WTC11 (cell line): ENCODE data around the gene DNAH8. TPM values are rescaled to one million over a fixed set of nuclear protein-coding genes. Genes with fewer than 3 reads are reported as not detected.

ENCODE experiments used
- ATAC-seq: fragments of 200-7000 bp; cut with Tn5 transposase; 2 replicates; pipeline ENCODE4 v1.10.0; 2021; ENCODE audit warnings: mild to moderate bottlenecking, moderate library complexity
- CTCF ChIA-PET: fragments of 300-600 bp; sonication (Branson Sonifier 250); formaldehyde crosslinking; loops from one replicate; lab custom pipeline; 2021; ENCODE audit warnings: antibody characterized with exemption; lab: Charles Lee
- POLR2A ChIA-PET: fragments of 350-600 bp; sonication (Branson Sonifier 250); formaldehyde crosslinking; loops from one replicate; lab custom pipeline; 2021; ENCODE audit warnings: antibody characterized with exemption; lab: Charles Lee
- DNase-seq: peaks from one replicate; pipeline ENCODE4 v3.0.0; 2021; ENCODE audit warnings: low spot score
- H3K27ac Mint-ChIP-seq: 2 replicates; pipeline ENCODE4 v1.8.0; 2021; ENCODE audit warnings: mixed read lengths
- H3K27me3 Mint-ChIP-seq: 2 replicates; pipeline ENCODE4 v1.8.0; 2021; ENCODE audit warnings: low read depth, mild to moderate bottlenecking, moderate library complexity, mixed read lengths
- H3K36me3 Mint-ChIP-seq: 2 replicates; pipeline ENCODE4 v1.8.0; 2021; ENCODE audit warnings: mixed read lengths
- H3K4me1 Mint-ChIP-seq: 2 replicates; pipeline ENCODE4 v1.8.0; 2022; ENCODE audit warnings: mixed read lengths
- H3K4me3 Mint-ChIP-seq: 2 replicates; pipeline ENCODE4 v1.8.0; 2021; ENCODE audit warnings: mild to moderate bottlenecking, moderate library complexity, mixed read lengths
- H3K9me3 Mint-ChIP-seq: 2 replicates; pipeline ENCODE4 v1.8.0; 2021; ENCODE audit warnings: mixed read lengths
- GRHL2 ChIP-seq: fragments of 250-450 bp; sonication (Bioruptor Pico); IDR thresholded peaks from 2 replicates; pipeline ENCODE4 v1.8.0; 2022; ENCODE audit warnings: mild to moderate bottlenecking, moderate library complexity; ENCODE audit not compliant: insufficient replicate concordance, severe bottlenecking
- MYBL2 ChIP-seq: sonication (generic); formaldehyde crosslinking; IDR thresholded peaks from 2 replicates; pipeline ENCODE4 v1.8.1; 2023; ENCODE audit warnings: mild to moderate bottlenecking, moderate library complexity, missing genetic modification reagents
- NFE2L1 ChIP-seq: sonication (generic); formaldehyde crosslinking; IDR thresholded peaks from 2 replicates; pipeline ENCODE4 v1.8.1; 2023; ENCODE audit warnings: missing genetic modification reagents
- NR2C2 ChIP-seq: sonication (generic); formaldehyde crosslinking; IDR thresholded peaks from 2 replicates; pipeline ENCODE4 v1.8.0; 2022; ENCODE audit warnings: mild to moderate bottlenecking, missing genetic modification reagents
- PREB ChIP-seq: sonication (generic); formaldehyde crosslinking; IDR thresholded peaks from 2 replicates; pipeline ENCODE4 v1.8.1; 2022; ENCODE audit warnings: mild to moderate bottlenecking, missing genetic modification reagents, moderate library complexity, borderline replicate concordance
- SMAD4 ChIP-seq: sonication (generic); formaldehyde crosslinking; IDR thresholded peaks from 2 replicates; pipeline ENCODE4 v1.8.0; 2022; ENCODE audit warnings: mild to moderate bottlenecking, missing genetic modification reagents
- SOX15 ChIP-seq: fragments of 250-450 bp; sonication (Bioruptor Pico); IDR thresholded peaks from 2 replicates; pipeline ENCODE4 v1.9.0; 2021; ENCODE audit warnings: mild to moderate bottlenecking
- SP1 ChIP-seq: sonication (generic); formaldehyde crosslinking; conservative IDR thresholded peaks from 2 replicates; pipeline ENCODE4 v1.8.1; 2022; ENCODE audit warnings: missing genetic modification reagents
- TEAD4 ChIP-seq: sonication (generic); formaldehyde crosslinking; IDR thresholded peaks from 2 replicates; pipeline ENCODE4 v1.8.0; 2022; ENCODE audit warnings: mild to moderate bottlenecking, missing genetic modification reagents
- ZNF138 ChIP-seq: sonication (generic); formaldehyde crosslinking; conservative IDR thresholded peaks from 2 replicates; pipeline ENCODE4 v1.8.1; 2022; ENCODE audit warnings: mild to moderate bottlenecking, moderate library complexity, missing genetic modification reagents
- ZNF263 ChIP-seq: sonication (generic); formaldehyde crosslinking; IDR thresholded peaks from 2 replicates; pipeline ENCODE4 v1.8.1; 2022; ENCODE audit warnings: low read depth, mild to moderate bottlenecking, moderate library complexity, missing genetic modification reagents
- ZNF281 ChIP-seq: sonication (generic); formaldehyde crosslinking; IDR thresholded peaks from 2 replicates; pipeline ENCODE4 v1.8.0; 2023; ENCODE audit warnings: mild to moderate bottlenecking, missing genetic modification reagents
- ZNF512 ChIP-seq: sonication (generic); formaldehyde crosslinking; IDR thresholded peaks from 2 replicates; pipeline ENCODE4 v1.8.1; 2022; ENCODE audit warnings: missing genetic modification reagents, borderline replicate concordance
- ZNF532 ChIP-seq: fragments of 250-450 bp; sonication (Bioruptor Pico); IDR thresholded peaks from 2 replicates; pipeline ENCODE4 v1.9.0; 2021; ENCODE audit warnings: mild to moderate bottlenecking, borderline replicate concordance
- ZSCAN18 ChIP-seq: fragments of 250-450 bp; sonication (Bioruptor Pico); IDR thresholded peaks from 2 replicates; pipeline ENCODE4 v2.1.2; 2022; ENCODE audit warnings: mild to moderate bottlenecking, moderate library complexity
- total RNA-seq: library from RNA; stranded (reverse); gene quantifications from 3 replicates; pipeline ENCODE4 v1.2.3, GENCODE V29; 2021

DNAH8 gene
- total RNA-seq, 1 experiment from 2014 or later, result 0.02 TPM

GRCh38 chr6:38944655-38945279 lies 229.7 kb downstream of the DNAH8 start:
- no peak for TF ChIP-seq SOX15 (CRISPR knock-in tag)
- TF ChIP-seq ZNF532, result no peak
- no peak for TF ChIP-seq GRHL2 (CRISPR knock-in tag)
- TF ChIP-seq TEAD4 (CRISPR knock-in tag), result no peak
- no peak for TF ChIP-seq NR2C2 (CRISPR knock-in tag)
- TF ChIP-seq ZNF512 (CRISPR knock-in tag), result no peak
- TF ChIP-seq SMAD4 (CRISPR knock-in tag), result no peak
- no peak for TF ChIP-seq ZNF138 (CRISPR knock-in tag)
- TF ChIP-seq MYBL2 (CRISPR knock-in tag), result no peak
- no peak for TF ChIP-seq NFE2L1 (CRISPR knock-in tag)
- no peak for TF ChIP-seq PREB (CRISPR knock-in tag)
- TF ChIP-seq ZNF263 (CRISPR knock-in tag), result no peak
- no peak for TF ChIP-seq ZSCAN18 (CRISPR knock-in tag)
- no peak for TF ChIP-seq SP1 (CRISPR knock-in tag)
- TF ChIP-seq ZNF281 (CRISPR knock-in tag), result no peak
- TF ChIP-seq, all 79 proteins: peak for 0
- no peak for DNase-seq
- Mint-ChIP-seq H3K36me3 (no peaks in the 10 kb centered on the region), H3K27ac (no peak overlapping the region), H3K9me3 (no peaks in the 10 kb centered on the region), H3K4me3 (no peak overlapping the region), H3K4me1 (0 out of 2 replicates have a peak, but pooled peaks cover 3% of the 10 kb centered on the region), H3K27me3 (peaks cover 3% of the 10 kb centered on the region; the same call in 1 of the 2 replicates)
- ChIA-PET CTCF (interaction anchor here (0.6 to 2.5 kb wide), 2 partner anchors 72 to 111 kb away, joined by 5 to 18 read pairs; no protein-coding TSS in a partner anchor), POLR2A (no interaction called here)
- no peak for ATAC-seq
